Measurements from ENCODE around the gene KCNK13.
"Not testable (repeated sequence)": the region's sequence is repeated elsewhere in the genome, so short reads cannot be mapped to it uniquely, and the experiment has no call there.

KCNK13 gene

DNA sequence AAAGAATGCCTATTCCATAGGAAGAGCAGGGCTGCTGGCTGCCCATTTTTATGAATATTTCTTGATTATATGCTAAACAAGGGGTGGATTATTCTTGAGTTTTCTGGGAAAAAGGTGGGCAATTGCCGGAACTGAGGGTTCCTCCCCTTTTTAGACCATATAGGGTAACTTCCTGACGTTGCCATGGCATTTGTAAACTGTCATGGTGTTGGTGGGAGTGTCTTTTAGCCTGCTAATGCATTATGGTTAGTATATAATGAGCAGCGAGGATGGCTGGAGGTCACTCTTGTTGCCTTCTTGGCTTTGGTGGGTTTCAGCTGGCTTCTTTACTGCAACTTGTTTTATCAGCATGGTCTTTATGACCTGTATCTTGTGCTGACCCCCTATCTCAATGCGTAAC, 138.8 kb downstream of the KCNK13 start:
- DNase-seq = not testable (repeated sequence)

DNA sequence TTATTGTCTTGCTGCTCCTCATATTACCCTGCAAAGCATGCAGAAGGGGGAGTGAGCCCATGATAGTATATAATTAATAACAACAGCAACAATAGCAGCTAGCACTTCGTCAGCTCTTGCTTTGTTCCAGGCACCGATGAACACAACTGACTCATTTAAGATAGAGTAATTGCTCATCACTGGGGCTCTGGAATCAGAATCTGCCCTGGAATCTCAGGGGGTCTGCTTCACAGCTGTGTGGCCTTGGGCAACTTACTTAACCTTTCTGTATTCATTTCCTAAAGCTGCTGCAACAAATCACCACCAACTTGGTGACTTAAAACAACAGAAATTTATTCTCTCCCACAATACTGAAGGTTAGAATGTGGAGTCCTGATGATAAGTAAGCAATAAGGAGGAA, 139.6 kb downstream of the KCNK13 start:
- no peak for DNase-seq

DNA sequence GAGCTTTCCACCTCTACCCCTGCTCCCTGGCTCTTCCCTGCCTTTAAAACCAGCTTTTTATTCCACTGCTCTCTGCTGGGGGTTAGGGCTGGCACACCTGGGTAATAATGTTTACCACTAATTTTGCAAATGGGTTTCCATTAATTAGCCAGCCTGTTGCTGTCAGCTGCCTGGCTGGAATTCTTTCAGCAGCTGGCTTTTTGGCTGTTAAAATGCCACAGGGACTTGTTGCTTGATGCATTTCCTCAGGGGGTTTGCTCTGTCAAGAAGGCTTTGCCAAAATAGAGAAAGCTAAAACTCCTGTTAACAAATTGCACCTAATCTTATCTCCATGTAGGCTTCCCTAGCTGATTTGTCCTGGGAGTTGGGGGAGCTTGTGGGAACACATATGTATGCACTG, 142.7 kb downstream of the KCNK13 start:
- no peak for DNase-seq

DNA sequence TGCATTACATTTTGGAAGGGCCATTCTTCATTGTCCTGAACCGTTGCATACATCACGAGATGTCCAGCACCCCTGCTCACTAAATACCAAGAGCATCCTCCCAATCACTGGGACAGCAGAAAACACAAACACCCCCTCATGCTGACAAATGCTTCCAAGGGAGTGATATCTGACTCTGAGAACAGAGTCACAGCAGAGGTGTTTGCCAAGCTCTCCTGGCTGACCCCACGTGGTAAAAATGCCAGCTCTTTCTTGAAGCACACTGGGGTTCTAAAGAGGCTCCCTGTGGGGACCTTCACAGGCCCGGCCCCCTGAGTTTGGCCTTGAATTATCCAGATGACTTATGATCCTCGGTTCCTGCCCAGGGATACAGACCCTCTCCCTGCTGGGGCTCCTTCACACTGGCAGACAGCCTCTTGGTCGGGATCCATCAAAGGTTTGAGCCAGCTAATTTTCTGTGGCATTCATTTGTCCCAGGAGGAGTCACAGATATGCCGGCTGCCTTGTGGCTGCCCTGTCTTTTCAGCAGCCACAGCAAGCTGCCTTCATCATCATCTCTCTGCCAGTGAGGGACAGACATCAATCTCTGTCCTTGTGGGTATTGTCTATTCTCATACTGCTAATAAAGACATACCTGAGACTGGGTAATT, 151.4 kb downstream of the KCNK13 start:
- no peak for DNase-seq

DNA sequence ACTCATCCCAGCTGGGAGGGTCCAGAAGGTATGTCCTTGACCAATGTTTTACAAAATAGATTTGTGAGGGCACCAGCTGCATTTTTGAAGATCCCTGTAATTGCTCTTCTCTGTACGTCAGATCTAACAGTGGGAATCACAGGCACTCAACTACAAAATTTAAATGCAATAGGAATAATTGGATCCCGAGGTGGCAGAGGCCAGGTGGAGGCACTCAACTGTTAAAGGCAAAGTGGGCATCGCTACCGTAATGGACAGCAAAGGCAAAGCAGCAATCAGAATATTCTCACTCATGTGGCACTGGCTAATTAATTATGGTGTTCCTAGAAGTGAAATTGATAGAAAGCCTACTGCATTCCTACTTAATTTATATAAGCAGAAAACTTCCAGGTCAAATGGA, 166.7 kb downstream of the KCNK13 start:
- DNase-seq = no peak

DNA sequence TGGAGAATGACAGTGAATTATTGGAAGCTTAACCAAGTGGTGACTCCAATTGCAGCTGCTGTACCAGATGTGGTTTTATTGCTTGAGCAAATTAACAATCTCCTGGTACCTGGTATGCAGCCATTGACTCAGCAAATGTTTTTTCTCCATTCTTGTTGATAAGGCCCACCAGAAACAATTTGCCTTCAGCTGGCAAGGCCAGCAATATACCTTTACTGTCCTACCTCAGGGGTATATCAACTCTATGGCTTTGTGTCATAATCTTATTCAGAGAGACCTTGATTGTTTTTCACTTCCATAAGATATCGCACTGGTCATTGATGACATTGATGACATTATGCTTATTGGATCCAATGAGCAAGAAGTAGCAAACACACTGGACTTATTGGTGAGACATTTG, 168.1 kb downstream of the KCNK13 start:
- DNase-seq = not testable (repeated sequence)
